Measurements from ENCODE around the gene PCDHGB3.

The PCDHGB3 gene

DNA sequence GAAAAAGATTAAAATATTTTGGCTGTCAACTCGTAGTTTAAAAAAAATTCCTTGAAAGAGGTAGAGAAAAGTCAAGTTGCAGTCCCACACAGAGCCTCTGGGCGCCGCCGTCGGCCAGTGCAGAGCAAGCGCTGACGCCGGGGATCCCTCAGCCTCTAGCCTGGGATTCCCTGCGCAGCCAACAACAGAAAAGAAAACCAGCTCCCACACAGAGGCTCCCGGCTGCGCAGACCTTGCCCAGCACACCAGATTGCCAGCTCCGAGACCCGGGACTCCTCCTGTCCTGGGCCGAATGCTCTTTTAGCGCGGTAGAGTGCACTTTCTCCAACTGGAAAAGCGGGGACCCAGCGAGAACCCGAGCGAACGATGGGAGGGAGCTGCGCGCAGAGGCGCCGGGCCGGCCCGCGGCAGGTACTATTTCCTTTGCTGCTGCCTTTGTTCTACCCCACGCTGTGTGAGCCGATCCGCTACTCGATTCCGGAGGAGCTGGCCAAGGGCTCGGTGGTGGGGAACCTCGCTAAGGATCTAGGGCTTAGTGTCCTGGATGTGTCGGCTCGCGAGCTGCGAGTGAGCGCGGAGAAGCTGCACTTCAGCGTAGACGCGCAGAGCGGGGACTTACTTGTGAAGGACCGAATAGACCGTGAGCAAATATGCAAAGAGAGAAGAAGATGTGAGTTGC lies 47.6 kb downstream of the PCDHGB3 start, which contains the start of gene PCDHGB7:
PCDHGB7 (plus strand) TSS at position 184 of the 679 bp plus-strand sequence; CDS start at position 367, 183 bp downstream.
- DNase-seq: peak; percentile 66

DNA sequence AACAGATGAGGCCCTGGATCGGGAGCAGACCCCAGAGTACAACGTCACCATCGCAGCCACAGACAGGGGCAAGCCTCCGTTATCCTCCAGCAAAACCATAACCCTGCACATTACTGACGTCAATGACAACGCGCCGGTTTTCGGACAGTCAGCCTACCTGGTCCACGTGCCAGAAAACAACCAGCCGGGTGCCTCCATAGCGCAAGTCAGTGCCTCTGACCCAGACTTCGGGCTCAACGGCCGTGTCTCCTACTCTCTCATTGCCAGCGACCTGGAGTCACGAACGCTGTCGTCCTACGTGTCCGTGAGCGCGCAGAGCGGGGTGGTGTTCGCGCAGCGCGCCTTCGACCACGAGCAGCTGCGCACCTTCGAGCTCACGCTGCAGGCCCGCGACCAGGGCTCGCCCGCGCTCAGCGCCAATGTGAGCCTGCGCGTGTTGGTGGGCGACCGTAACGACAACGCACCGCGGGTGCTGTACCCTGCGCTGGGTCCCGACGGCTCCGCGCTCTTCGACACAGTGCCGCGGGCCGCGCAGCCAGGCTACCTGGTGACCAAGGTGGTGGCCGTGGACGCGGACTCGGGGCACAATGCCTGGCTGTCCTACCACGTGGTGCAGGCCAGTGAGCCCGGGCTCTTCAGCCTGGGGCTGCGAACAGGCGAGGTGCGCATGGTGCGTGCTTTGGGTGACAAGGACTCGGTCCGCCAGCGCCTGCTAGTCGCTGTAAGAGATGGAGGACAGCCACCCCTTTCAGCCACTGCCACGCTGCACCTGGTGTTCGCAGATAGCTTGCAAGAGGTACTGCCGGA lies 49.2 kb downstream of the PCDHGB3 start:
- no peak for DNase-seq

GRCh38 chr5:141420855-141421488 lies 50.9 kb downstream of the PCDHGB3 start, which contains the start of gene PCDHGA11:
Gene PCDHGA11 (plus strand): TSS chr5:141421051. CDS start chr5:141421228, 177 bp downstream.
- DNase-seq: peak; percentile 41

- DNase-seq: no peak
These were observed 51.4 kb downstream of the PCDHGB3 start for GRCh38 chr5:141421489-141421855.
